Measurements from ENCODE around the gene FLT4.

FLT4 gene

GRCh38 chr5:180603076-180603594 lies 46.3 kb downstream of the FLT4 start:
- DNase-seq, result no peak

- DNase-seq, result no peak
Observed at GRCh38 chr5:180602481-180603075, 46.8 kb downstream of the FLT4 start.

- no peak for DNase-seq
Observed at GRCh38 chr5:180601591-180602480, 47.6 kb downstream of the FLT4 start.

- no peak for DNase-seq
Observed at GRCh38 chr5:180600554-180601041, 48.8 kb downstream of the FLT4 start.

- no peak for DNase-seq
Observed at GRCh38 chr5:180599981-180600553, 49.3 kb downstream of the FLT4 start.

- DNase-seq, result no peak
Observed at GRCh38 chr5:180599590-180599914, 49.8 kb downstream of the FLT4 start.

- no peak for DNase-seq
Observed at GRCh38 chr5:180598797-180599589, 50.4 kb downstream of the FLT4 start.

- DNase-seq, result no peak
Observed at GRCh38 chr5:180598316-180598701, 51.1 kb downstream of the FLT4 start.

GRCh38 chr5:180596668-180597231 lies 52.6 kb downstream of the FLT4 start:
- no peak for DNase-seq

- DNase-seq, result no peak
Observed at GRCh38 chr5:180596115-180596667, 53.2 kb downstream of the FLT4 start.

- no peak for DNase-seq
Observed at GRCh38 chr5:180595381-180596114, 53.9 kb downstream of the FLT4 start.

- DNase-seq, result no peak
Observed at GRCh38 chr5:180595046-180595379, 54.4 kb downstream of the FLT4 start.

- DNase-seq, result no peak
Observed at GRCh38 chr5:180594311-180595045, 54.9 kb downstream of the FLT4 start.

- no peak for DNase-seq
Observed at GRCh38 chr5:180593446-180594206, 55.8 kb downstream of the FLT4 start.

- no peak for DNase-seq
Observed at GRCh38 chr5:180592176-180592575, 57.2 kb downstream of the FLT4 start.

GRCh38 chr5:180591311-180591887 lies 58.0 kb downstream of the FLT4 start, which contains the start of gene SCGB3A1:
Gene SCGB3A1, minus strand, starts transcription at chr5:180591499. Its CDS starts 37 bp downstream, at chr5:180591462.
- no peak for DNase-seq

GRCh38 chr5:180590543-180591310 lies 58.7 kb downstream of the FLT4 start:
- DNase-seq, result no peak

- DNase-seq, result no peak
Observed at GRCh38 chr5:180589771-180590542, 59.4 kb downstream of the FLT4 start.

Data from activated naive CD4-positive, alpha-beta T cell treated with anti-CD3 and anti-CD28 coated beads, Interleukin-2, amount 50 U/mL, for 16 hours (primary cell).